22Rv1 (cell line): ENCODE results near the gene CRYBB2.

Experiments used
- H3K27ac ChIP-seq: fragments of 450-650 bp; 2 replicates; pipeline ENCODE4 v1.5.1; 2017
- CTCF ChIP-seq: fragments of 450-650 bp; IDR thresholded peaks from 2 replicates; pipeline ENCODE4 v1.5.1; 2017; ENCODE audit warnings: mild to moderate bottlenecking
- ZFX ChIP-seq: fragments of 450-650 bp; IDR thresholded peaks from 2 replicates; pipeline ENCODE4 v1.6.1; 2017; ENCODE audit warnings: antibody characterized with exemption, borderline replicate concordance

CRYBB2 gene

GRCh38 chr22:25219211-25219689 is at the start of gene CRYBB2:
Gene CRYBB2 (plus strand): TSS chr22:25219639. CDS start chr22:25221430, 1,791 bp downstream.
- TF ChIP-seq ZFX (no peak), CTCF (no peak)
- H3K27ac ChIP-seq = no peak within 1 kb of the TSS

- TF ChIP-seq CTCF (no peak), ZFX (no peak)
- no peak overlapping the region for H3K27ac ChIP-seq
These were observed 48.9 kb upstream of the CRYBB2 start for GRCh38 chr22:25170426-25170980.

- no peak overlapping the region for H3K27ac ChIP-seq
- peak; percentile 46 for TF ChIP-seq CTCF
- TF ChIP-seq ZFX = no peak
These were observed 47.3 kb upstream of the CRYBB2 start for GRCh38 chr22:25172153-25172552.

GRCh38 chr22:25174156-25174887 is 45.1 kb upstream of the CRYBB2 start:
- no peak overlapping the region for H3K27ac ChIP-seq
- TF ChIP-seq ZFX (no peak), CTCF (no peak)

- no peak for TF ChIP-seq CTCF
- no peak for TF ChIP-seq ZFX
- H3K27ac ChIP-seq = no peak overlapping the region
These were observed 44.5 kb upstream of the CRYBB2 start for GRCh38 chr22:25174888-25175411.

- H3K27ac ChIP-seq = no peak overlapping the region
- TF ChIP-seq ZFX = no peak
- TF ChIP-seq CTCF = no peak
These were observed 43.3 kb upstream of the CRYBB2 start for GRCh38 chr22:25176175-25176574.

- H3K27ac ChIP-seq = no peak overlapping the region
- TF ChIP-seq CTCF = no peak
- TF ChIP-seq ZFX = no peak
These were observed 42.6 kb upstream of the CRYBB2 start for GRCh38 chr22:25176799-25177198.
